NCI-H1417 (cell line): ENCODE results near the gene SLC25A40.
"Not testable (repeated sequence)": the region's sequence is repeated elsewhere in the genome, so short reads cannot be mapped to it uniquely, and the experiment has no call there.

Experiments used
- DNase-seq, 3 experiments: peaks; one replicate each; lab custom pipeline; 2025; lab: John Stamatoyannopoulos, UW

The SLC25A40 gene

GRCh38 chr7:87876040-87876868, at the start of gene SLC25A40, which contains the start of gene DBF4:
TSS of gene SLC25A40 (minus strand) at chr7:87876360. CDS start at chr7:87858727, 17,633 bp downstream.
TSS of gene DBF4 (plus strand) at chr7:87876493. CDS start at chr7:87876733, 240 bp downstream.
- DNase-seq = peak; percentile 96 to 99 (median 99)

GRCh38 chr7:87922759-87923395, 46.7 kb upstream of the SLC25A40 start:
- DNase-seq = peak in 2 of 3 experiments; percentile 21 to 32

- DNase-seq = no peak
Measured at GRCh38 chr7:87920578-87920977, 44.4 kb upstream of the SLC25A40 start.

GRCh38 chr7:87919875-87920274, 43.7 kb upstream of the SLC25A40 start:
- DNase-seq = no peak

GRCh38 chr7:87918740-87919139, 42.6 kb upstream of the SLC25A40 start:
- DNase-seq = peak in 2 of 3 experiments; percentile 9 to 42

GRCh38 chr7:87912121-87912520, 36.0 kb upstream of the SLC25A40 start:
- no peak for DNase-seq

- DNase-seq = not testable (repeated sequence)
Measured at GRCh38 chr7:87908814-87909213, 32.7 kb upstream of the SLC25A40 start.

GRCh38 chr7:87907136-87907906, 31.2 kb upstream of the SLC25A40 start:
- DNase-seq = not testable (repeated sequence)

- DNase-seq = no peak
Measured at GRCh38 chr7:87899255-87899654, 23.1 kb upstream of the SLC25A40 start.

- no peak for DNase-seq
Measured at GRCh38 chr7:87895363-87895762, 19.2 kb upstream of the SLC25A40 start.

GRCh38 chr7:87886875-87887274, 10.7 kb upstream of the SLC25A40 start:
- peak in 2 of 3 experiments; percentile 47 to 62 for DNase-seq

GRCh38 chr7:87885018-87885417, 8.9 kb upstream of the SLC25A40 start:
- DNase-seq = no peak

- no peak for DNase-seq
Measured at GRCh38 chr7:87882151-87882937, 6.2 kb upstream of the SLC25A40 start.

GRCh38 chr7:87878208-87878735, 2.1 kb upstream of the SLC25A40 start:
- DNase-seq = no peak

GRCh38 chr7:87877366-87878040, 1.3 kb upstream of the SLC25A40 start:
- no peak for DNase-seq

- peak in 2 of 3 experiments; percentile 55 to 91 for DNase-seq
Measured at GRCh38 chr7:87876869-87877234, 692 bp upstream of the SLC25A40 start.

GRCh38 chr7:87875151-87876039, 765 bp downstream of the SLC25A40 start:
- DNase-seq = peak in 2 of 3 experiments; percentile 35 to 72

- no peak for DNase-seq
Measured at GRCh38 chr7:87874066-87874465, 2.1 kb downstream of the SLC25A40 start.

GRCh38 chr7:87873328-87873727, 2.8 kb downstream of the SLC25A40 start:
- not testable (repeated sequence) for DNase-seq

GRCh38 chr7:87872346-87872745, 3.8 kb downstream of the SLC25A40 start:
- no peak for DNase-seq
